IMR-90 (cell line): ENCODE results near the gene SYNGR4.

Experiments used
- NFE2L2 ChIP-seq: fragments of 150-350 bp; IDR thresholded peaks from 2 replicates; pipeline ENCODE4 v1.6.1; 2016; ENCODE audit warnings: low read depth, mild to moderate bottlenecking, low read length
- SMC3 ChIP-seq: fragments of 150-350 bp; IDR thresholded peaks from 2 replicates; pipeline ENCODE4 v1.6.1; 2016; ENCODE audit warnings: low read depth, mild to moderate bottlenecking, antibody characterized with exemption, low read length, moderate library complexity
- TF ChIP-seq, protein P1 (sequence below): conservative IDR thresholded peaks from 2 replicates; pipeline ENCODE4 v1.5.1; 2012; ENCODE audit warnings: mild to moderate bottlenecking, low read depth, low read length, improper control_type of control experiment
- TF ChIP-seq, protein P2 (sequence below): fragments of 150-350 bp; IDR thresholded peaks from 2 replicates; pipeline ENCODE4 v1.6.1; 2016; ENCODE audit warnings: low read depth, mild to moderate bottlenecking, low read length, moderate library complexity, borderline replicate concordance

DNA sequence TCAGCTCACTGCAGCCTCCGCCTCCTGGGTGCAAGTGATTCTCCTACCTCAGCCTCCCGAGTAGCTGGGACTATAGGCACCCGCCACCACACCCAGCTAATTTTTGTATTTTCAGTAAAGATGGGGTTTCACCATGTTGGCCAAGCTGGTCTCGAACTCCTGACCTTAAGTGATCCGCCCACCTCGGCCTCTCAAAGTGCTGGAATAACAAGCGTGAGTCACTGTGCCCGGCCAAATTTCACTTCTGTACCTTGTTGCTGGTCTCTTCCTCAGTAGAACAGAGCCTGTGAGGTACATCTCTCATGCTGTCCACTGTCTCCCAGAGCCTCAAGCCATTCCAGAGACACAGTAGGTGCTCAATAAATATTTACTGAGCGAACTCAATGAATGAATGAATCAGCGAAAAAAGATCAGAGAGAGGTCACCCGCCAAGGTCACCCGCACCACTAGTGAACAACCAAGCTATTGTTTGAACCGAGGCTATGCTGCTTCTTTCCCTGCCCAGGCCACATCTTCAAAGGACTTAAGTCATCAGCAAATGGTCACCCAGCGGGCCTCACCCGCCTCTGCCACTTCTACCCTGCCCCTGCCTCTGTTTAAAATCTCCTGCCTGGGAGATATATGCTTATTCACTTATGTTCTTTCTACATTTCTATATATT, 9.7 kb upstream of the SYNGR4 start:
- TF ChIP-seq, protein P1, sequence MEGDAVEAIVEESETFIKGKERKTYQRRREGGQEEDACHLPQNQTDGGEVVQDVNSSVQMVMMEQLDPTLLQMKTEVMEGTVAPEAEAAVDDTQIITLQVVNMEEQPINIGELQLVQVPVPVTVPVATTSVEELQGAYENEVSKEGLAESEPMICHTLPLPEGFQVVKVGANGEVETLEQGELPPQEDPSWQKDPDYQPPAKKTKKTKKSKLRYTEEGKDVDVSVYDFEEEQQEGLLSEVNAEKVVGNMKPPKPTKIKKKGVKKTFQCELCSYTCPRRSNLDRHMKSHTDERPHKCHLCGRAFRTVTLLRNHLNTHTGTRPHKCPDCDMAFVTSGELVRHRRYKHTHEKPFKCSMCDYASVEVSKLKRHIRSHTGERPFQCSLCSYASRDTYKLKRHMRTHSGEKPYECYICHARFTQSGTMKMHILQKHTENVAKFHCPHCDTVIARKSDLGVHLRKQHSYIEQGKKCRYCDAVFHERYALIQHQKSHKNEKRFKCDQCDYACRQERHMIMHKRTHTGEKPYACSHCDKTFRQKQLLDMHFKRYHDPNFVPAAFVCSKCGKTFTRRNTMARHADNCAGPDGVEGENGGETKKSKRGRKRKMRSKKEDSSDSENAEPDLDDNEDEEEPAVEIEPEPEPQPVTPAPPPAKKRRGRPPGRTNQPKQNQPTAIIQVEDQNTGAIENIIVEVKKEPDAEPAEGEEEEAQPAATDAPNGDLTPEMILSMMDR = no peak
- TF ChIP-seq, protein P2, sequence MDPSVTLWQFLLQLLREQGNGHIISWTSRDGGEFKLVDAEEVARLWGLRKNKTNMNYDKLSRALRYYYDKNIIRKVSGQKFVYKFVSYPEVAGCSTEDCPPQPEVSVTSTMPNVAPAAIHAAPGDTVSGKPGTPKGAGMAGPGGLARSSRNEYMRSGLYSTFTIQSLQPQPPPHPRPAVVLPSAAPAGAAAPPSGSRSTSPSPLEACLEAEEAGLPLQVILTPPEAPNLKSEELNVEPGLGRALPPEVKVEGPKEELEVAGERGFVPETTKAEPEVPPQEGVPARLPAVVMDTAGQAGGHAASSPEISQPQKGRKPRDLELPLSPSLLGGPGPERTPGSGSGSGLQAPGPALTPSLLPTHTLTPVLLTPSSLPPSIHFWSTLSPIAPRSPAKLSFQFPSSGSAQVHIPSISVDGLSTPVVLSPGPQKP = no peak
- TF ChIP-seq NFE2L2 = no peak
- no peak for TF ChIP-seq SMC3
